DOHH2 (cell line): ENCODE data around the gene PNPLA5.

ENCODE experiments used
- EZH2phosphoT487 ChIP-seq: fragments of 200-600 bp; sonication (generic); IDR thresholded peaks from 2 replicates; pipeline ENCODE4 v1.6.1; 2017; ENCODE audit warnings: borderline replicate concordance, mild to moderate bottlenecking, antibody characterized with exemption, low read length, moderate library complexity, mixed read lengths
- TF ChIP-seq, protein P1 (sequence below): fragments of 200-600 bp; sonication (generic); IDR thresholded peaks from one replicate; pipeline ENCODE4 v1.5.1; 2014; ENCODE audit warnings: antibody characterized with exemption, mild to moderate bottlenecking, low read depth, low read length; ENCODE audit not compliant: poor library complexity, severe bottlenecking

- TF ChIP-seq, protein P1, sequence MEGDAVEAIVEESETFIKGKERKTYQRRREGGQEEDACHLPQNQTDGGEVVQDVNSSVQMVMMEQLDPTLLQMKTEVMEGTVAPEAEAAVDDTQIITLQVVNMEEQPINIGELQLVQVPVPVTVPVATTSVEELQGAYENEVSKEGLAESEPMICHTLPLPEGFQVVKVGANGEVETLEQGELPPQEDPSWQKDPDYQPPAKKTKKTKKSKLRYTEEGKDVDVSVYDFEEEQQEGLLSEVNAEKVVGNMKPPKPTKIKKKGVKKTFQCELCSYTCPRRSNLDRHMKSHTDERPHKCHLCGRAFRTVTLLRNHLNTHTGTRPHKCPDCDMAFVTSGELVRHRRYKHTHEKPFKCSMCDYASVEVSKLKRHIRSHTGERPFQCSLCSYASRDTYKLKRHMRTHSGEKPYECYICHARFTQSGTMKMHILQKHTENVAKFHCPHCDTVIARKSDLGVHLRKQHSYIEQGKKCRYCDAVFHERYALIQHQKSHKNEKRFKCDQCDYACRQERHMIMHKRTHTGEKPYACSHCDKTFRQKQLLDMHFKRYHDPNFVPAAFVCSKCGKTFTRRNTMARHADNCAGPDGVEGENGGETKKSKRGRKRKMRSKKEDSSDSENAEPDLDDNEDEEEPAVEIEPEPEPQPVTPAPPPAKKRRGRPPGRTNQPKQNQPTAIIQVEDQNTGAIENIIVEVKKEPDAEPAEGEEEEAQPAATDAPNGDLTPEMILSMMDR, result no peak
- no peak for TF ChIP-seq EZH2phosphoT487
Measured at GRCh38 chr22:43910178-43910695, 18.4 kb upstream of the PNPLA5 start.
